NCI-H2107 treated with DMSO at 0.1 percent for 48 hours (cell line): ENCODE data around the gene FUT2.
A peak's percentile ranks its signal among the peaks of the same experiment; 100 is the strongest.

ENCODE experiments used
- DNase-seq: peaks from one replicate; lab custom pipeline; 2025; ENCODE audit not compliant: unreplicated experiment; lab: John Stamatoyannopoulos, UW

The FUT2 gene

GRCh38 chr19:48749571-48750198, 53.9 kb downstream of the FUT2 start:
- DNase-seq: no peak

DNA sequence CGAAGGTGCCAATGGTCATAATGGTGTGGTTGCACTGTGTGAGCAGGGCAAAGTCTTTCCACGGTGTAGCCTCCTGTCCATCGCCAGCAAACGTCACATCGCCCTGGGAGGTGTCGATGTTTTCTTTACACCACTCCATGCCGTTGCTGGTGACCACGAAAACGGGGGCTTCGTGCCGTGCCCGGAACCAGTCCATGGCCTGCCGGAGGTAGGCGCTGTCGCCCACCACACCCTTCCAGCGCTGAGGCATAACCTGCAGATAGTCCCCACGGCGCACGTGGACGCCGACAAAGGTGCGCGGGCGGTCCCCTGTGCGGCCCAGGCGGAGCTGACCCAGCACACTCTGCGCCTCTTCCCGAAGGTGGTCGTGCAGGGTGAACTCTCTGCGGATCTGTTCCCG, 54.6 kb downstream of the FUT2 start:
- DNase-seq: no peak

- DNase-seq: no peak
Measured at GRCh38 chr19:48750771-48751504, 55.2 kb downstream of the FUT2 start.

DNA sequence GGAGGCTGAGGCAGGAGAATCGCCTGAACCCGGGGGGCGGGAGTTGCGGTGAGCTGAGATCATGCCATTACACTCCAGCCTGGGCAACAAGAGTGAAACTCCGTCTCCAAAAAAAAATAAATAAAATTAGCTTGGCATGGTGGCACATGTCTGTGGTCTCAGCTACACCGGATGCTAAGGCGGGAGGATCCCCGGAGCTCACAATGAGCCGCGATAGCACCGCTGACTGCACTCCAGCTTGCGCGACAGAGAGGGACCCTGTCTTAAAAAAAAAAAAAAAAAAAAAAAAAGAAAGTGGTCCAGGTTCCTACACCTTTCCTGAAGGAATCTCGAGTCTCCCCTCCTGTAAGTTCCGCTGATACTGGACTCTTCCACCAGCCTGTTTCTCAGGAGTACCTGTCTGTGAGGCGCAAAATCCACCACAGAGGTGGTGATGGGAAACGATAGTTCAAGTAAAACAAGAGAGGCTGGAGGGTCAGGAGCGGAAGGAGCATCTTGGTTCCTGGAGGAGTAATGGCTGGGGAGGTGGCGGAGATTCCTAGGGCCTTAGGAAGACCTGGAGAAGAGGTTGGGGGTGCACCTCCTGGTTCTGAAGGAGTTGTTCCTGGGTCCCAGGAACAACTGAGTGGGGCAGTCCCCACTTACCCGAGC, 56.2 kb downstream of the FUT2 start:
- DNase-seq: no peak

GRCh38 chr19:48752496-48753365, 57.0 kb downstream of the FUT2 start, which contains the start of gene FUT1:
FUT1 (minus strand) TSS chr19:48752641; CDS start chr19:48751281, 1,360 bp downstream.
- peak; percentile 84 for DNase-seq

GRCh38 chr19:48755084-48755641, 59.4 kb downstream of the FUT2 start, which contains the start of gene FGF21:
FGF21 (plus strand) TSS chr19:48755524; CDS start chr19:48756237, 713 bp downstream.
- peak; percentile 57 for DNase-seq
